ENCODE measurements around the gene HOXD1. TPM values are rescaled to one million over a fixed set of nuclear protein-coding genes. Genes with fewer than 3 reads are reported as not detected.

HOXD1 gene
- total and polyA plus RNA-seq, 4 experiments from 2014 or later, result not detected

- POLR2A ChIA-PET (ENCODE audit: partially characterized antibody), result no interaction called here
- Mint-ChIP-seq H3K4me3 (no peak overlapping the region), H3K27ac (no peak overlapping the region), H3K36me3 (peaks cover 0 to 1% of the 10 kb centered on the region in 2 donors), H3K27me3 (peaks cover 72 to 80% of the 10 kb centered on the region in 2 donors), H3K9me3 (peaks cover 0 to 8% (median 4%) of the 10 kb centered on the region in 8 donors), H3K4me1 (peaks cover 5 to 13% (median 7%) of the 10 kb centered on the region in 4 donors)
- Histone ChIP-seq H3K4me3 (ENCODE audit: low read length in 2 of 2) (no peak overlapping the region), H3K4me1 (ENCODE audit: insufficient read depth, low read length) (peaks cover 9% of the 10 kb centered on the region), H3K27me3 (ENCODE audit: insufficient read depth, low read length) (peaks cover 67% of the 10 kb centered on the region), H3K36me3 (ENCODE audit: insufficient read depth, low read length) (no peaks in the 10 kb centered on the region), H3K27ac (ENCODE audit: low read depth, low read length) (no peak overlapping the region), H3K9me3 (ENCODE audit: control insufficient read depth in 1 of 2, low read length in 2 of 2) (no peaks in the 10 kb centered on the region)
- CTCF ChIA-PET (ENCODE audit: partially characterized antibody), result interaction anchor here (2.3 kb wide), 1 partner anchor 18 kb away, joined by 7 read pairs; no protein-coding TSS in a partner anchor
- DNase-seq, result no peak
- intact Hi-C loops (cut with micrococcal nuclease), result no loop called here
Observed at GRCh38 chr2:176145085-176145969, 43.1 kb upstream of the HOXD1 start.

- H3K27ac Mint-ChIP-seq, result no peak overlapping the region
- Histone ChIP-seq H3K4me1 (ENCODE audit: insufficient read depth, low read length) (peaks cover 1% of the 10 kb centered on the region), H3K4me3 (ENCODE audit: low read length in 2 of 2) (no peak overlapping the region), H3K36me3 (ENCODE audit: insufficient read depth, low read length) (no peaks in the 10 kb centered on the region), H3K27me3 (ENCODE audit: insufficient read depth, low read length) (peaks cover 67% of the 10 kb centered on the region), H3K27ac (ENCODE audit: low read depth, low read length) (no peak overlapping the region), H3K9me3 (ENCODE audit: control insufficient read depth in 1 of 2, low read length in 2 of 2) (no peaks in the 10 kb centered on the region)
- peaks cover 2 to 12% (median 4%) of the 10 kb centered on the region in 4 donors for H3K4me1 Mint-ChIP-seq
- H3K4me3 Mint-ChIP-seq, result no peak overlapping the region
- CTCF ChIA-PET (ENCODE audit: partially characterized antibody), result interaction anchor here (0.8 kb wide), 1 partner anchor 48 kb away, joined by 3 read pairs; no protein-coding TSS in a partner anchor
- peaks cover 76 to 83% of the 10 kb centered on the region in 2 donors for H3K27me3 Mint-ChIP-seq
- POLR2A ChIA-PET (ENCODE audit: partially characterized antibody), result no interaction called here
- DNase-seq, result no peak
- intact Hi-C loops (cut with micrococcal nuclease), result no loop called here
- H3K9me3 Mint-ChIP-seq, result peaks cover 0 to 8% (median 3%) of the 10 kb centered on the region in 8 donors
- peaks cover 0 to 1% of the 10 kb centered on the region in 2 donors for H3K36me3 Mint-ChIP-seq
Observed at GRCh38 chr2:176146101-176146500, 42.4 kb upstream of the HOXD1 start.

- no peaks in the 10 kb centered on the region for H3K36me3 Mint-ChIP-seq
- H3K4me3 Mint-ChIP-seq, result peak overlapping the region in 1 of 8 donors; percentile 24
- peaks cover 75 to 82% of the 10 kb centered on the region in 2 donors for H3K27me3 Mint-ChIP-seq
- H3K4me1 Mint-ChIP-seq, result peaks cover 0 to 6% (median under 1%) of the 10 kb centered on the region in 4 donors
- Histone ChIP-seq H3K27me3 (ENCODE audit: insufficient read depth, low read length) (peaks cover 67% of the 10 kb centered on the region), H3K4me3 (ENCODE audit: low read length in 2 of 2) (no peak overlapping the region), H3K4me1 (ENCODE audit: insufficient read depth, low read length) (no peaks in the 10 kb centered on the region), H3K36me3 (ENCODE audit: insufficient read depth, low read length) (no peaks in the 10 kb centered on the region), H3K27ac (ENCODE audit: low read depth, low read length) (no peak overlapping the region), H3K9me3 (ENCODE audit: control insufficient read depth in 1 of 2, low read length in 2 of 2) (no peaks in the 10 kb centered on the region)
- ChIA-PET POLR2A (ENCODE audit: partially characterized antibody) (no interaction called here), CTCF (ENCODE audit: partially characterized antibody) (interaction anchor here (0.8 kb wide), 1 partner anchor 49 kb away, joined by 3 read pairs; no protein-coding TSS in a partner anchor)
- no peak for DNase-seq
- peak overlapping the region in 1 of 7 donors; percentile 1 for H3K27ac Mint-ChIP-seq
- intact Hi-C loops (cut with micrococcal nuclease), result no loop called here
- peaks cover 0 to 6% (median under 1%) of the 10 kb centered on the region in 8 donors for H3K9me3 Mint-ChIP-seq
Observed at GRCh38 chr2:176146645-176147044, 41.8 kb upstream of the HOXD1 start.

GRCh38 chr2:176147210-176147799 lies 41.2 kb upstream of the HOXD1 start:
- no peak overlapping the region for H3K27ac ChIP-seq (ENCODE audit: low read depth, low read length)
- ChIA-PET POLR2A (ENCODE audit: partially characterized antibody) (no interaction called here), CTCF (ENCODE audit: partially characterized antibody) (interaction anchor here (0.8 kb wide), 1 partner anchor 49 kb away, joined by 3 read pairs; no protein-coding TSS in a partner anchor)
- DNase-seq, result no peak
- H3K36me3 Mint-ChIP-seq, result no peaks in the 10 kb centered on the region
- no peaks in the 10 kb centered on the region for H3K4me1 ChIP-seq (ENCODE audit: insufficient read depth, low read length)
- peaks cover 61% of the 10 kb centered on the region for H3K27me3 ChIP-seq (ENCODE audit: insufficient read depth, low read length)
- no peaks in the 10 kb centered on the region for H3K36me3 ChIP-seq (ENCODE audit: insufficient read depth, low read length)
- peaks cover 0 to 6% (median under 1%) of the 10 kb centered on the region in 4 donors for H3K4me1 Mint-ChIP-seq
- intact Hi-C loops (cut with micrococcal nuclease), result no loop called here
- H3K27ac Mint-ChIP-seq, result peak overlapping the region in 2 of 7 donors; percentile 1 to 19
- no peak overlapping the region for H3K4me3 Mint-ChIP-seq
- H3K4me3 ChIP-seq (ENCODE audit: low read length in 2 of 2), result no peak overlapping the region
- H3K9me3 ChIP-seq (ENCODE audit: control insufficient read depth in 1 of 2, low read length in 2 of 2), result no peaks in the 10 kb centered on the region
- H3K27me3 Mint-ChIP-seq, result peaks cover 69 to 76% of the 10 kb centered on the region in 2 donors
- H3K9me3 Mint-ChIP-seq, result peaks cover 0 to 6% (median under 1%) of the 10 kb centered on the region in 8 donors

GRCh38 chr2:176147800-176148496 lies 40.5 kb upstream of the HOXD1 start:
- ChIA-PET CTCF (ENCODE audit: partially characterized antibody) (no interaction called here), POLR2A (ENCODE audit: partially characterized antibody) (no interaction called here)
- Histone ChIP-seq H3K4me3 (ENCODE audit: low read length in 2 of 2) (no peak overlapping the region), H3K4me1 (ENCODE audit: insufficient read depth, low read length) (no peaks in the 10 kb centered on the region), H3K27ac (ENCODE audit: low read depth, low read length) (no peak overlapping the region), H3K9me3 (ENCODE audit: control insufficient read depth in 1 of 2, low read length in 2 of 2) (no peaks in the 10 kb centered on the region), H3K27me3 (ENCODE audit: insufficient read depth, low read length) (peaks cover 59% of the 10 kb centered on the region), H3K36me3 (ENCODE audit: insufficient read depth, low read length) (no peaks in the 10 kb centered on the region)
- Mint-ChIP-seq H3K27ac (peak overlapping the region in 2 of 7 donors; percentile 19 to 32), H3K4me3 (peak overlapping the region in 2 of 8 donors; percentile 26 to 50), H3K36me3 (no peaks in the 10 kb centered on the region), H3K4me1 (peaks cover 0 to 6% (median 3%) of the 10 kb centered on the region in 4 donors), H3K9me3 (peaks cover 0 to 6% (median under 1%) of the 10 kb centered on the region in 8 donors), H3K27me3 (peaks cover 69 to 78% of the 10 kb centered on the region in 2 donors)
- intact Hi-C loops (cut with micrococcal nuclease), result no loop called here
- no peak for DNase-seq

GRCh38 chr2:176148751-176149421 lies 39.6 kb upstream of the HOXD1 start:
- Histone ChIP-seq H3K4me3 (ENCODE audit: low read length in 2 of 2) (no peak overlapping the region), H3K36me3 (ENCODE audit: insufficient read depth, low read length) (no peaks in the 10 kb centered on the region), H3K27ac (ENCODE audit: low read depth, low read length) (no peak overlapping the region), H3K27me3 (ENCODE audit: insufficient read depth, low read length) (peaks cover 57% of the 10 kb centered on the region), H3K4me1 (ENCODE audit: insufficient read depth, low read length) (no peaks in the 10 kb centered on the region), H3K9me3 (ENCODE audit: control insufficient read depth in 1 of 2, low read length in 2 of 2) (no peaks in the 10 kb centered on the region)
- Mint-ChIP-seq H3K9me3 (peaks cover 0 to 6% (median under 1%) of the 10 kb centered on the region in 8 donors), H3K4me3 (no peak overlapping the region), H3K27me3 (peaks cover 68 to 78% of the 10 kb centered on the region in 2 donors), H3K27ac (no peak overlapping the region), H3K36me3 (no peaks in the 10 kb centered on the region), H3K4me1 (peaks cover 0 to 6% (median 3%) of the 10 kb centered on the region in 4 donors)
- intact Hi-C loops (cut with micrococcal nuclease), result no loop called here
- POLR2A ChIA-PET (ENCODE audit: partially characterized antibody), result no interaction called here
- CTCF ChIA-PET (ENCODE audit: partially characterized antibody), result no interaction called here
- no peak for DNase-seq
